Prostate gland (tissue), 2 donors: Measurements from ENCODE around the gene CEP131.

ENCODE experiments used
- POLR2A ChIP-seq: fragments of 450-650 bp; IDR thresholded peaks from one replicate; pipeline ENCODE4 v1.6.1; 2016; ENCODE audit warnings: antibody characterized with exemption, mild to moderate bottlenecking
- TF ChIP-seq, protein P1 (sequence below), 4 experiments: fragments of 200-600 bp in 2 of 4; fragments of 450-650 bp in 2 of 4; sonication (generic) in 2 of 4; IDR thresholded peaks; 1 replicate in 3 of 4; 2 replicates in 1 of 4; pipeline ENCODE4 v1.5.1; 2016 to 2019; ENCODE audit warnings: antibody characterized with exemption in 4 of 4, mild to moderate bottlenecking in 2 of 4, moderate library complexity in 2 of 4

DNA sequence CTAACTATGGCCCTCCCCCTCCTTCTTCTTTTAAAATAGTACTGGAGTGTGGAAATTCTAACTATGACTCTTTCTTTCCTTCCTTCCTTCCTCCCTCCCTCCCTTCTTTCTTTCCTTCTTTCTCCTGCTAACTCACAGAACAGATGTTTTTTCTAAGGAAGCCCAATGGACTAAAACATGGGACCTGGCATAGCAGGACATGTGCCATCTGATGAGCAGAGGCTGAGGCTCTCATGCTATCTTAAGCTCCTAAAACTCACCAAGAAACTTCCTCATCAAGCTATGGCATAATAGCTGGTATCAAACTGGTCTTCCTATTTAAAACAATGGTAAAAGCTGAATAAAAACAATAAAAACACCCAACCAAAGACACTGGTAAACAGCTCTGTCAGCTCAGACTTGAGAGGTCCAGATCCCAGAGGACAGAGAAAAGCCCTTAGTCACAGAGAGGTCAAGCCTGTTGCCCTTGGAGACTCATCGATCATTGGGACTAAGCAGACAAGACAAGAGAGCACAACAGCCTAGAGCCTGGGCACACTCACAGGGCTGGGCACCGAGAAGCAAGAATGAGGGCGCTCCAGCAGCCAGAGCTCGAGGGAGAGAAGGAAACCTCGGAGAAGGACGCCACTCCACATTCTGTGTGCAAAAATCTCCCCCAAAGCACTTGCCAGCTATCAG lies 44.8 kb upstream of the CEP131 start:
- TF ChIP-seq, protein P1, sequence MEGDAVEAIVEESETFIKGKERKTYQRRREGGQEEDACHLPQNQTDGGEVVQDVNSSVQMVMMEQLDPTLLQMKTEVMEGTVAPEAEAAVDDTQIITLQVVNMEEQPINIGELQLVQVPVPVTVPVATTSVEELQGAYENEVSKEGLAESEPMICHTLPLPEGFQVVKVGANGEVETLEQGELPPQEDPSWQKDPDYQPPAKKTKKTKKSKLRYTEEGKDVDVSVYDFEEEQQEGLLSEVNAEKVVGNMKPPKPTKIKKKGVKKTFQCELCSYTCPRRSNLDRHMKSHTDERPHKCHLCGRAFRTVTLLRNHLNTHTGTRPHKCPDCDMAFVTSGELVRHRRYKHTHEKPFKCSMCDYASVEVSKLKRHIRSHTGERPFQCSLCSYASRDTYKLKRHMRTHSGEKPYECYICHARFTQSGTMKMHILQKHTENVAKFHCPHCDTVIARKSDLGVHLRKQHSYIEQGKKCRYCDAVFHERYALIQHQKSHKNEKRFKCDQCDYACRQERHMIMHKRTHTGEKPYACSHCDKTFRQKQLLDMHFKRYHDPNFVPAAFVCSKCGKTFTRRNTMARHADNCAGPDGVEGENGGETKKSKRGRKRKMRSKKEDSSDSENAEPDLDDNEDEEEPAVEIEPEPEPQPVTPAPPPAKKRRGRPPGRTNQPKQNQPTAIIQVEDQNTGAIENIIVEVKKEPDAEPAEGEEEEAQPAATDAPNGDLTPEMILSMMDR (IDR thresholded peaks at IDR 0.05), result no peak
- TF ChIP-seq POLR2A, result no peak
